HG02938 (cell line): Measurements from ENCODE around the gene KIZ.

Source experiments
- ATAC-seq: cut with Tn5 transposase; IDR thresholded peaks from one replicate; pipeline ENCODE4 v1.9.1; 2021; ENCODE audit warnings: mild to moderate bottlenecking, moderate library complexity; ENCODE audit not compliant: unreplicated experiment

The KIZ gene, protein sequence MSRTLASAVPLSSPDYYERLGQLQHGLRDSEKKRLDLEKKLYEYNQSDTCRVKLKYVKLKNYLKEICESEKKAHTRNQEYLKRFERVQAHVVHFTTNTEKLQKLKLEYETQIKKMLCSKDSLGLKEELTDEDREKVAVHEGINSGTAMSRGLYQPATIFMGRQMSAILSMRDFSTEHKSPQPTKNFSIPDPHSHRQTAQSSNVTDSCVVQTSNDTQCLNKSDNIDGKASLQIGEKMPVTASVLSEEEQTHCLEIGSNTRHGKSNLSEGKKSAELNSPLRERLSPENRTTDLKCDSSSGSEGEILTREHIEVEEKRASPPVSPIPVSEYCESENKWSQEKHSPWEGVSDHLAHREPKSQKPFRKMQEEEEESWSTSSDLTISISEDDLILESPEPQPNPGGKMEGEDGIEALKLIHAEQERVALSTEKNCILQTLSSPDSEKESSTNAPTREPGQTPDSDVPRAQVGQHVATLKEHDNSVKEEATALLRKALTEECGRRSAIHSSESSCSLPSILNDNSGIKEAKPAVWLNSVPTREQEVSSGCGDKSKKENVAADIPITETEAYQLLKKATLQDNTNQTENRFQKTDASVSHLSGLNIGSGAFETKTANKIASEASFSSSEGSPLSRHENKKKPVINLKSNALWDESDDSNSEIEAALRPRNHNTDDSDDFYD

DNA sequence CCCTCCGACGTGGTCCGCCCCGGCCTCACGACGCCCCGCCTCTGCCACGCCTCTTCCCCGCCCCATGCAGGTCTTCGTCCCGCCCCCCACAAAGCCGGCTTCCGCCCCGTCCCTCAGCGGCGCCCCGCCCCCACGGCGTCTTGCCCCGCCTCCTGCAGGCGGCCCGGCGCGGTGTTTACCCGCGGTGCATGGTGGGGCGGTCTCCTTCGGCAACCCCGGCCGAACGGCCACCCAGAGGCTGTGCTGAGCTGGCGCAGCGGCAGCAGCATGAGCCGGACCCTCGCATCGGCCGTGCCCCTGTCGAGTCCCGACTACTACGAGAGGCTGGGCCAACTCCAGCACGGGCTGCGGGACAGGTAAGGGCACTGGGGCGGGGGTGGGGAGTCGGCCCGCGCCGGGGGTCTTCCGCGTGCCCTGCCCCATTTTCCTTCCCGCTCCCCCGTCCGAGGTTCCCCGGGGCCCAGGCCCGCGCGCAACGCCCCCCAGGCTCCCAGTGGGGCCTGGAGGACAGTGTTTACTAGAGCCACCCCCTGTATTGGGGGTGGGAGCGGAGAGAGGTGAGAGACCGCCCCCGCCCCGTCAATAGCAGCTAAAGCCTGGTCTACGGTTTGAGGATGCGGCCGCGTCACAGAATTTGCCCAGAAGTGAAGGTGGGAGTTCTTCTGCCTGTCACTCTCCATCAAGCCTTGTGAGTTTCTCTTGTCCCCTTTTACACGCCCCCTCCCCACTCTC is at the start of gene KIZ:
TSS of gene KIZ (plus strand) at position 234 of the 732 bp plus-strand sequence. CDS start at position 268, 34 bp downstream.
- peak; percentile 94 for ATAC-seq

DNA sequence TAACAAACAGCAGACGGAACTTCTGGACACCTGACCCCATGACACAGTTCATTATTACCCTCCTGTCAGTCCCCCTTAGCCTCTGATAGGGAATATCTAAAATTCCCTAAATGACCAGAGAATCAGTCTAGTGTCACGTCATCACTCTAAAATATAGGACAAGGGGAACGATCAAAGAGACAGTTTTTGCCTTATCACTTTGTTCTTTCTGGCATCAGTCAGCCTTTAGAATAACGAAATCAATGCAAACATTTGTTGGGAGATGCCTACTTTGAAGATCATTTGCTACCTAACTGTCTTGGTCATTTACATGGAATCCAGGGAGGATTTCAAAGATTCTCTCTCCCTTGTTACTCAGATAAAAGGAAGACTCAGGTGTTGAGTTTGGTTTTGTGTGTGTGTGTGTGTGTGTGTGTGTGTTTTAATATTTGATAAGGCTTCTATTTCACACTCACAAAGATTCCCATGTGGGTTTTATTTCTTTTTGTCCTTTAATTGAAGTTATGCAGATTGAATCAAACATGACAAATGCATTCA is 48.0 kb upstream of the KIZ start:
- no peak for ATAC-seq

- ATAC-seq: no peak
Observed at GRCh38 chr20:21082584-21082983, 43.3 kb upstream of the KIZ start.

GRCh38 chr20:21083825-21084325 is 42.0 kb upstream of the KIZ start:
- ATAC-seq: no peak

- no peak for ATAC-seq
Observed at GRCh38 chr20:21087862-21088540, 37.9 kb upstream of the KIZ start.

GRCh38 chr20:21089391-21089790 is 36.5 kb upstream of the KIZ start:
- ATAC-seq: no peak

DNA sequence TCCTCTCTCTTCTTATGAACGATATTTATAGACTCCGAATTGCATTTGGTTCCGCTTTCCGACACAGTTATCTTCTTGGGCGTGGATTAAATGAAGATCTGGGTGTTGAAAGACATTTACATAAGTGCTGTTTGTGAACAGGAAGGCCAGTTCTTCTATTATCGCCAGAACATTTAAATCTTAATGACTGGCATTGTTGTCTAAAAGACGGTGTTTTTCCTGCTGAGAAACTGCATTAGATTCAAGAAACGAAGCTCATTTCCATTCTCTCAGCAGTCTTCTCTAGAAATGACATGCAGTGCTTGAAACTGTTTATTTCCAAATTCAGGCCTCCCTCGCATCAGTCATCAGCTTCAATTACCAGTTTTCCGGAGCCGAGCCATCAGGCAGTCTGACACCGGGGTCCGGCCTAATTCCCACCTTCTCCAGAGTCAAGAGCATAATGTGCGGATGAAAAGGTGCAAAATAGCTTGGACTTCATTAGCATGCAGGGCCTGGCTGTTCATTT is 35.7 kb upstream of the KIZ start:
- ATAC-seq: no peak

GRCh38 chr20:21090721-21091120 is 35.2 kb upstream of the KIZ start:
- no peak for ATAC-seq

- no peak for ATAC-seq
Observed at GRCh38 chr20:21092806-21093205, 33.1 kb upstream of the KIZ start.

GRCh38 chr20:21096321-21097043 is 29.4 kb upstream of the KIZ start:
- ATAC-seq: peak; percentile 37

GRCh38 chr20:21099751-21100577 is 25.9 kb upstream of the KIZ start:
- ATAC-seq: no peak

DNA sequence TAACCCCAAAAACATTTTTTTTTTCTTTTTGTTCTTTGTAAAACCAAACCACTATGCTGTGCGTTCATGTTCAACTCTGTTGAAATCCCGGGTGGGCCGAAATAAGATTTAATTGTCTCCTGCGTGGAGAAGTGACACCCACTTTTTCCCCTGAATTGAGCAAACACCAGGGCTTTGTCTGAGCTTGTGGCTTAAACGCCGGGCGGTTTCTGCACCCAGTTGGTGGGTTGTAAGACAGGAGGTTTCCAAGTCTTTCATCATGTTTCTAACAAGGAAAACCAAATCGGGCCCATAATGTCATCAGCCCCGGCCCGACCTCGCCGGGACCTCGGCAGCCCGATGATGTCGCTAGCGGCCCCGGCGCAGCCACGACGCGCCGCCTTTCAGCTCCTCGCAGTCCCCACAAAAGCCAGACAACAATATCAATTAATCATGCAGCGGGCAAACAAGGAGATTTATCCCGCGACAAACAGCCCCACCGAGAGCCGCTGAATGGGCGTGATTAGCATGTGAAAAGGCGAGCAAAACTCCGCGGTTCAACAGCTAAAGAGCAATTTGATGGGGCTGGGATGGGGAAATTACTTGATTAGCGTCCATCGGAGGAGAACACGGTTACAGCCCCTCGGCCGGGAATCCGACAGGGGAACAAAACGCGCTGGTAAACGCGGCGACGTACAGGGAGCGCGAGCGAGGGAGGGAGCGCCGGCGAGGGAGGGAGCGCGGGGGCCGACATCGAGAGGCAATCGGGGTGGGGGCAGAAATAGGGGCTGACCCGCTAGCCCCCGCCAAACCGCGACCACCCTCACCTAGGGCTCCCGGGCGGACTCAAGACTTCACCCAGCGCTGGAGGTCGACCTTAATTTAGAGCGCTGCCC is 25.1 kb upstream of the KIZ start:
- no peak for ATAC-seq

DNA sequence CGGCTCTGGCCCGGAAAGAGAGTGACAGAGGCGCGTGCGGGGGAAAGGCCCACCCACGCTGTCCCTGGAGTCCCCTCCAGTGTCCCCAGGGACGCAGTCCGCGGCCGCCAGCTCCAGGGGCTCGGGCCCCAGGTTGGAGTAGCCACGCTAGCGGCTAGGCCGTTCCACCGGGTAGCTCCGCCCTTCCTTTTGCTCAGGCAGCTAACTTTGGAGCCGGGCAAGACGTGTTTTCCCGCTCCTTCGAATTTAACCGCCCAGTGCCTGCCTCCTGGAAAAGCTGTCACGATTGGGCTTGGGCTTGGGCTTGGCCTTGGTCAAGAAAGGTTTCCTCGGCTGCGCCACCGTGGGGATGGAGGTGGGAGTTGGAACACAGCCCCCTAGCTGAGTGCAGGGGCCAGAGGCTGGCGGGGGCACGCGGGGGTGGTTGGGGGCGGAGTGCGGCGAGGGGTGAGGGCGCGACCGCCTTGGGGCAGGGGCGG is 24.4 kb upstream of the KIZ start:
- ATAC-seq: no peak

DNA sequence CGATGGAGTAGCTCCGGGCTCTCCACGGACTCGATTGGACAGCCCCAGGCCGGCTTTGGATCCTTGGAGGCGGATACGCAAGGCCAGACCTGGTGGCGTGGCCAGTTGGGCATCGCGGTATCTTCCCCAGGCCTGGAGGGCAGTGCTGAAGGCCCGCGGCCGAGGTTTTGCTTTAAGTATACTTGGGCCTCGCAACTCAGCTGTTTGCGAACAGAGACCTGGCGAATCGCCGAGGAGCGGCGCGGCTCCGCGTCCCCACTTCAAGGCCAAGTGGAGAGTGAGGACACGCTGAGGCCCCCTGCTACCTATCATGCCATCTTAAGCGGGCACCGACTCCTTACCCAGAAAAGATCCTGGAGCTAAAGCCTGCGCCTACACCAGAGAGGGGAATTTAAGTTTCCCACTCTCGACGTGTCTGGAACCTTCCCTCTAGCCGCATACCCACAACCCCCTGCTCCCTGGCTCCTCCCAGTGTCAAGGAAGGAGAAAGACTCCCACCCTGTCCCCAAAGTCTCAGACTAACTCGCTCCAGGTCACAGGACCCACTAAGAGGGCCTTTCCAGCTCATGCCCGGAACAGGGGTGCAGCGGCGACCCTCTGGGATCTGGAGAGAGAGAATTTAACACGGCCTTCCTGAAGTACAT is 23.8 kb upstream of the KIZ start:
- no peak for ATAC-seq

- no peak for ATAC-seq
Observed at GRCh38 chr20:21102603-21103311, 23.1 kb upstream of the KIZ start.

GRCh38 chr20:21103582-21104465 is 22.1 kb upstream of the KIZ start:
- ATAC-seq: no peak
